ENCODE results near the gene OR10J4. TPM values are rescaled to one million over a fixed set of nuclear protein-coding genes. Genes with fewer than 3 reads are reported as not detected.

OR10J4 gene
- not detected for polyA plus RNA-seq (2013, experiment 1 of 2)
- not detected for polyA plus RNA-seq (2013, experiment 2 of 2)

DNA sequence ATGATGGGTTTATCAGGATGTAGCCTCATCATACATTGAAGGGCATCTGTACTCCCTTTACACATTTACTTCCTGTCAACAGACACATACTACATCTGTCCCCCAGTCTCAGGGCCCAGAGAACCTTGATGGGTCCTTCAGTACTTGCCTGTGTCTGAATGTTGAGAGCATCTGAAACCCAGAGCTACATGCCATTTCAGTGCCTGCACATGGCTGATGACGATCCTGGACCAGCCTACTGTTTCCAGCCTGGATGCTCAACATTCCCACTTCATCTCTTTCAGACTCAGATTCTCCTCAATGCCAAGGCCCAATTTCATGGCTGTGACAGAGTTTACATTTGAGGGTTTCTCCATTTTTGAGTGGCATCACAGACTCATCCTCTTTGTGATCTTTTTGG, at the start of gene OR10J4:
OR10J4 (plus strand) TSS at position 301 of the 400 bp plus-strand sequence.
- Histone ChIP-seq H2BK120ac (ENCODE audit: low read depth, low read length) (no peak within 1 kb of the TSS), H4K8ac (ENCODE audit: low read depth, low read length) (no peak within 1 kb of the TSS), H2AFZ (ENCODE audit: low read length) (no peak within 1 kb of the TSS), H3K4ac (ENCODE audit: low read length) (no peak within 1 kb of the TSS), H3K79me1 (ENCODE audit: low read depth, low read length) (no peaks in the 10 kb centered on the region), H3K4me3 (ENCODE audit: low read length in 2 of 2) (no peak within 1 kb of the TSS), H2BK15ac (ENCODE audit: low read length) (no peak within 1 kb of the TSS), H3K27ac (replicated peaks; ENCODE audit: low read length) (no peak within 1 kb of the TSS), H3K14ac (ENCODE audit: low read length) (no peak within 1 kb of the TSS), H3K36me3 (replicated peaks in 1 of 2; ENCODE audit: control insufficient read depth in 2 of 2, insufficient read depth in 2 of 2, low read length in 2 of 2) (no peaks in the 10 kb centered on the region), H3K4me1 (ENCODE audit: control insufficient read depth in 2 of 2, insufficient read depth in 1 of 2, low read depth in 1 of 2, low read length in 2 of 2) (no peaks in the 10 kb centered on the region), H4K91ac (ENCODE audit: low read depth, low read length, poor library complexity) (no peak within 1 kb of the TSS), H3K18ac (ENCODE audit: low read length) (no peak within 1 kb of the TSS), H2AK5ac (ENCODE audit: low read depth, low read length) (no peak within 1 kb of the TSS), H3K23ac (ENCODE audit: low read depth, low read length, poor library complexity) (no peak within 1 kb of the TSS), H2BK5ac (ENCODE audit: low read length) (no peak within 1 kb of the TSS), H3K9ac (ENCODE audit: low read depth, low read length, poor library complexity) (no peak within 1 kb of the TSS), H3K27me3 (ENCODE audit: control insufficient read depth in 3 of 3, insufficient read depth in 3 of 3, low read depth in 1 of 3, low read length in 3 of 3) (no peaks in the 10 kb centered on the region), H3K9me3 (replicated peaks in 1 of 2; ENCODE audit: control insufficient read depth in 2 of 2, insufficient read depth in 1 of 2, low read depth in 1 of 2, low read length in 2 of 2) (no peaks in the 10 kb centered on the region), H2BK12ac (ENCODE audit: low read length) (no peak within 1 kb of the TSS), H3K4me2 (ENCODE audit: insufficient read depth, low read length, poor library complexity, severe bottlenecking) (no peak within 1 kb of the TSS)
- no peak for DNase-seq (ENCODE audit: low spot score)
- no CpG with 5 or more reads among the region's 1 CpG for WGBS, 2 donors (ENCODE audit: extremely low coverage in 2 of 2, insufficient read length in 2 of 2, insufficient replicate concordance in 1 of 2)

DNA sequence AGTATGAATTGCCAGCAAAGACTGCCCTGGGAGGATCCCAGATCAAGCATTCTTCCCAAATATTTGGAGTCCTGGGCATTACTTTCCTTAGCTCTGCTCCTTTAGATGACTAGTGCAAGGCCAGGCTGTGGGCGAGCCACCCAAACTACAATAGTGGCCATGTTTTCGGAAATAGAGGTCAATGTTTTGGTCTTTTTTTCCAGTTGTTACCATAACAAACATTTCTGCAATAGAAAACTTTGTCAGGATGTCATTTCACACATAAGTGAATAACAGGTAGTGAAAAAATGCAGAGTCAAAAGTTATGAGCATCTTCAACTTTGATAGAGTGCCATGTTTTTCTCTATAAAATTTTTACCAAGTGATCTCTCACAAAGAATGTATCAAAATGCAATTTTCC, 25.2 kb upstream of the OR10J4 start:
- H3K27me3 ChIP-seq (ENCODE audit: control insufficient read depth in 3 of 3, insufficient read depth in 3 of 3, low read depth in 1 of 3, low read length in 3 of 3) = no peaks in the 10 kb centered on the region
- no peak overlapping the region for H3K4ac ChIP-seq (ENCODE audit: low read length)
- no peak overlapping the region for H2BK5ac ChIP-seq (ENCODE audit: low read length)
- no peak overlapping the region for H3K27ac ChIP-seq (replicated peaks; ENCODE audit: low read length)
- WGBS, 2 donors (ENCODE audit: extremely low coverage in 2 of 2, insufficient read length in 2 of 2, insufficient replicate concordance in 1 of 2) = no CpG with 5 or more reads among the region's 2 CpGs
- H3K4me1 ChIP-seq (ENCODE audit: control insufficient read depth in 2 of 2, insufficient read depth in 1 of 2, low read depth in 1 of 2, low read length in 2 of 2) = no peaks in the 10 kb centered on the region
- H2BK120ac ChIP-seq (ENCODE audit: low read depth, low read length) = no peak overlapping the region
- H3K4me3 ChIP-seq (ENCODE audit: low read length in 2 of 2) = no peak overlapping the region
- no peak for DNase-seq (ENCODE audit: low spot score)
- no peak overlapping the region for H4K8ac ChIP-seq (ENCODE audit: low read depth, low read length)
- H3K4me2 ChIP-seq (ENCODE audit: insufficient read depth, low read length, poor library complexity, severe bottlenecking) = no peak overlapping the region
- H3K9ac ChIP-seq (ENCODE audit: low read depth, low read length, poor library complexity) = no peak overlapping the region
- no peak overlapping the region for H3K14ac ChIP-seq (ENCODE audit: low read length)
- no peak overlapping the region for H2AFZ ChIP-seq (ENCODE audit: low read length)
- H2AK5ac ChIP-seq (ENCODE audit: low read depth, low read length) = no peak overlapping the region
- no peak overlapping the region for H4K91ac ChIP-seq (ENCODE audit: low read depth, low read length, poor library complexity)
- H2BK15ac ChIP-seq (ENCODE audit: low read length) = no peak overlapping the region
- no peaks in the 10 kb centered on the region for H3K79me1 ChIP-seq (ENCODE audit: low read depth, low read length)
- H3K9me3 ChIP-seq (replicated peaks in 1 of 2; ENCODE audit: control insufficient read depth in 2 of 2, insufficient read depth in 1 of 2, low read depth in 1 of 2, low read length in 2 of 2) = no peaks in the 10 kb centered on the region
- H2BK12ac ChIP-seq (ENCODE audit: low read length) = no peak overlapping the region
- H3K23ac ChIP-seq (ENCODE audit: low read depth, low read length, poor library complexity) = no peak overlapping the region
- no peak overlapping the region for H3K18ac ChIP-seq (ENCODE audit: low read length)
- no peaks in the 10 kb centered on the region for H3K36me3 ChIP-seq (replicated peaks in 1 of 2; ENCODE audit: control insufficient read depth in 2 of 2, insufficient read depth in 2 of 2, low read length in 2 of 2)

DNA sequence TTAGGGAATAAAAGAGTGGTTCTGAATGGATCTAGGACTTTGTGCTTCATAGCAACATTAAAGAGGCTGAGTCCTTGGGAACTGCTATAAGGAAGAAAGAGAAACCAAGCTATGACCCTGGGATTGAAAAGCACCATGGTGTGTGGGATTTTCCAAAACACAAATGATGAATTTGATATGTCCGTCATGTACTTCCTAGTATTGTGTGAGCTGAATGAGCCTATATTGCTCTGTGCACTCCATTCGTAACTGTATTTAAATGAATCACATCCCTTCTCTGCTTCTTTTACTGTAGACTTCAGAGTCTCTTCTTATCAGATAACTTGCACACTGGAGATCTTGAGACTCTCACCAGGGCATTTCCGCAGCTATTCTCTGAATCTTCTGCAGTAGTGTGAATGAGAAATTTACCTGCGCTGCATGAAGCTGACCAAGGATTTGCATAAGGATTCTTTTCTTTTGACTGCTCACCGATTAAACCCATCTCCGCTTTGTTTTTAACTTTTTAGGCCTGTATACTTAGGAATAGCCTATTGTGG, 23.1 kb upstream of the OR10J4 start:
- no peak overlapping the region for H3K14ac ChIP-seq (ENCODE audit: low read length)
- H3K79me1 ChIP-seq (ENCODE audit: low read depth, low read length) = no peaks in the 10 kb centered on the region
- no peak overlapping the region for H3K4ac ChIP-seq (ENCODE audit: low read length)
- H3K4me2 ChIP-seq (ENCODE audit: insufficient read depth, low read length, poor library complexity, severe bottlenecking) = no peak overlapping the region
- H4K8ac ChIP-seq (ENCODE audit: low read depth, low read length) = no peak overlapping the region
- no peak overlapping the region for H2BK12ac ChIP-seq (ENCODE audit: low read length)
- no peak overlapping the region for H2BK15ac ChIP-seq (ENCODE audit: low read length)
- no peak overlapping the region for H3K4me3 ChIP-seq (ENCODE audit: low read length in 2 of 2)
- no CpG with 5 or more reads among the region's 6 CpGs for WGBS, 2 donors (ENCODE audit: extremely low coverage in 2 of 2, insufficient read length in 2 of 2, insufficient replicate concordance in 1 of 2)
- no peak overlapping the region for H3K27ac ChIP-seq (replicated peaks; ENCODE audit: low read length)
- H3K9ac ChIP-seq (ENCODE audit: low read depth, low read length, poor library complexity) = no peak overlapping the region
- no peak overlapping the region for H2BK120ac ChIP-seq (ENCODE audit: low read depth, low read length)
- no peaks in the 10 kb centered on the region for H3K4me1 ChIP-seq (ENCODE audit: control insufficient read depth in 2 of 2, insufficient read depth in 1 of 2, low read depth in 1 of 2, low read length in 2 of 2)
- no peak for DNase-seq (ENCODE audit: low spot score)
- H2BK5ac ChIP-seq (ENCODE audit: low read length) = no peak overlapping the region
- H2AFZ ChIP-seq (ENCODE audit: low read length) = no peak overlapping the region
- H3K18ac ChIP-seq (ENCODE audit: low read length) = no peak overlapping the region
- no peaks in the 10 kb centered on the region for H3K9me3 ChIP-seq (replicated peaks in 1 of 2; ENCODE audit: control insufficient read depth in 2 of 2, insufficient read depth in 1 of 2, low read depth in 1 of 2, low read length in 2 of 2)
- no peaks in the 10 kb centered on the region for H3K27me3 ChIP-seq (ENCODE audit: control insufficient read depth in 3 of 3, insufficient read depth in 3 of 3, low read depth in 1 of 3, low read length in 3 of 3)
- H2AK5ac ChIP-seq (ENCODE audit: low read depth, low read length) = no peak overlapping the region
- H3K36me3 ChIP-seq (replicated peaks in 1 of 2; ENCODE audit: control insufficient read depth in 2 of 2, insufficient read depth in 2 of 2, low read length in 2 of 2) = no peaks in the 10 kb centered on the region
- H4K91ac ChIP-seq (ENCODE audit: low read depth, low read length, poor library complexity) = no peak overlapping the region
- no peak overlapping the region for H3K23ac ChIP-seq (ENCODE audit: low read depth, low read length, poor library complexity)

DNA sequence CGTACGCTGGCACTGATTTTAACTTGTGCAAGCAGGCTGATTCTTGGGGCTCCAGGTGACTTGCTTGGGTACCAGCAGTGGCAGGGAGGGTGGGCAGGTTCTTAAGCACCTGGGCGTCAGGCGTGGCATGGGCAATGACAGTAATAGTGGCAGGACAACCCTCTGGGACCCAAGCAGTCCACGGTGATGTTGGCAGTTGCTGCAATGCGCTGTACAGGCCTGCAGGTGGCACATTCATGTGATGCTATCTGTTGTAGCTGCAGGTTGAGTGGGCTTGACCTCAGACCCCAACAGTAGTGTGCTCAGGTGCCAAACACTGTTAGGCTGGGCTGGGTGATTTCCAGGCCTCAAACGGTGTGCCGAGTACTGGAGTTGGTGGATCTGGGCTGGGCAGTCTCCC, 10.2 kb upstream of the OR10J4 start:
- H3K4ac ChIP-seq (ENCODE audit: low read length) = no peak overlapping the region
- no CpG with 5 or more reads among the region's 8 CpGs for WGBS, 2 donors (ENCODE audit: extremely low coverage in 2 of 2, insufficient read length in 2 of 2, insufficient replicate concordance in 1 of 2)
- no peak overlapping the region for H3K18ac ChIP-seq (ENCODE audit: low read length)

More for the DNA sequence above, 10.2 kb upstream of the OR10J4 start:
- no peak overlapping the region for H2BK5ac ChIP-seq (ENCODE audit: low read length)
- H3K27ac ChIP-seq (replicated peaks; ENCODE audit: low read length) = no peak overlapping the region
- H2BK12ac ChIP-seq (ENCODE audit: low read length) = no peak overlapping the region
- H3K9me3 ChIP-seq (replicated peaks in 1 of 2; ENCODE audit: control insufficient read depth in 2 of 2, insufficient read depth in 1 of 2, low read depth in 1 of 2, low read length in 2 of 2) = peaks cover 0 to 5% of the 10 kb centered on the region in 2 donors
- peak overlapping the region in 1 of 2 donors; percentile 13 for H3K4me3 ChIP-seq (ENCODE audit: low read length in 2 of 2)
- no peak overlapping the region for H2AFZ ChIP-seq (ENCODE audit: low read length)
- H2AK5ac ChIP-seq (ENCODE audit: low read depth, low read length) = peak overlapping the region; percentile 19
- no peak overlapping the region for H3K4me2 ChIP-seq (ENCODE audit: insufficient read depth, low read length, poor library complexity, severe bottlenecking)
- peak overlapping the region; percentile 6 for H3K23ac ChIP-seq (ENCODE audit: low read depth, low read length, poor library complexity)
- H2BK15ac ChIP-seq (ENCODE audit: low read length) = no peak overlapping the region
- H3K27me3 ChIP-seq (ENCODE audit: control insufficient read depth in 3 of 3, insufficient read depth in 3 of 3, low read depth in 1 of 3, low read length in 3 of 3) = no peaks in the 10 kb centered on the region
- no peaks in the 10 kb centered on the region for H3K4me1 ChIP-seq (ENCODE audit: control insufficient read depth in 2 of 2, insufficient read depth in 1 of 2, low read depth in 1 of 2, low read length in 2 of 2)
- no peak overlapping the region for H3K9ac ChIP-seq (ENCODE audit: low read depth, low read length, poor library complexity)
- no peak for DNase-seq (ENCODE audit: low spot score)
- peak overlapping the region; percentile 77 for H4K91ac ChIP-seq (ENCODE audit: low read depth, low read length, poor library complexity)
- no peak overlapping the region for H2BK120ac ChIP-seq (ENCODE audit: low read depth, low read length)
- H3K36me3 ChIP-seq (replicated peaks in 1 of 2; ENCODE audit: control insufficient read depth in 2 of 2, insufficient read depth in 2 of 2, low read length in 2 of 2) = no peaks in the 10 kb centered on the region
- H3K14ac ChIP-seq (ENCODE audit: low read length) = peak overlapping the region; percentile 86
- no peak overlapping the region for H4K8ac ChIP-seq (ENCODE audit: low read depth, low read length)
- no peaks in the 10 kb centered on the region for H3K79me1 ChIP-seq (ENCODE audit: low read depth, low read length)
